T-cell (primary cell): Measurements from ENCODE around the gene CNTN5. TPM values are rescaled to one million over a fixed set of nuclear protein-coding genes. Genes with fewer than 3 reads are reported as not detected.

Experiments
- ATAC-seq, 4 experiments: fragments of 200-7000 bp in 3 of 4; fragments of 150-1000 bp in 1 of 4; cut with Tn5 transposase; replicated peaks in 1 of 4; 1 replicate in 3 of 4; 2 replicates in 1 of 4; pipeline ENCODE4 v1.10.0; 2021; ENCODE audit warnings: moderate library complexity in 3 of 4, mild to moderate bottlenecking in 2 of 4, moderate number of reproducible peaks in 1 of 4
- CTCF ChIA-PET, 2 donors: fragments of 300-600 bp; sonication (Branson Sonifier 250); formaldehyde crosslinking; loops; one replicate each; lab custom pipeline; 2022; ENCODE audit warnings: antibody characterized with exemption in 2 of 2; lab: Charles Lee
- POLR2A ChIA-PET, 2 donors: fragments of 300-600 bp; sonication (Branson Sonifier 250); formaldehyde crosslinking; loops; one replicate each; lab custom pipeline; 2022; ENCODE audit warnings: antibody characterized with exemption in 2 of 2; lab: Charles Lee
- DNase-seq, 35 experiments: peaks; one replicate each; pipeline versions ENCODE4 v3.0.0 to v3.0.0-alpha.2; 2013 to 2023
- H3K27ac ChIP-seq: one replicate; pipeline ENCODE4 v1.5.1; 2013; ENCODE audit warnings: low read length
- H3K27me3 ChIP-seq, 2 experiments: replicated peaks in 1 of 2; 1 replicate in 1 of 2; 2 replicates in 1 of 2; pipeline versions ENCODE4 v1.6.1 to v1.7.0; 2013; ENCODE audit warnings: low read length in 1 of 2, mixed read lengths in 1 of 2; ENCODE audit not compliant: control insufficient read depth in 2 of 2, insufficient read depth in 2 of 2; ENCODE audit errors: extremely low read depth in 1 of 2
- H3K36me3 ChIP-seq, 2 donors: 1 replicate in 1 of 2; 2 replicates in 1 of 2; pipeline versions ENCODE4 v1.6.1 to v1.7.0; 2013; ENCODE audit warnings: low read length in 1 of 2; ENCODE audit not compliant: control insufficient read depth in 2 of 2, insufficient read depth in 1 of 2; ENCODE audit errors: extremely low read depth in 1 of 2
- H3K4me1 ChIP-seq, 2 experiments: 1 replicate in 1 of 2; 2 replicates in 1 of 2; pipeline versions ENCODE4 v1.6.1 to v1.7.0; 2013; ENCODE audit warnings: low read length in 2 of 2, mixed read lengths in 1 of 2; ENCODE audit not compliant: insufficient read depth in 2 of 2, control insufficient read depth in 1 of 2; ENCODE audit errors: extremely low read depth in 1 of 2
- H3K4me3 ChIP-seq, 2 donors: 1 replicate in 1 of 2; 2 replicates in 1 of 2; pipeline versions ENCODE4 v1.5.1 to v1.7.0; 2013; ENCODE audit warnings: mild to moderate bottlenecking in 2 of 2, low read length in 1 of 2, moderate library complexity in 1 of 2; ENCODE audit not compliant: control insufficient read depth in 1 of 2; ENCODE audit errors: extremely low read depth in 1 of 2
- H3K9me3 ChIP-seq: 2 replicates; pipeline ENCODE4 v1.7.0; 2013
- H3K27ac Mint-ChIP-seq, 2 donors: one replicate each; pipeline ENCODE4 v1.8.0; 2020 to 2021; ENCODE audit warnings: mild to moderate bottlenecking in 2 of 2, mixed read lengths in 2 of 2
- H3K27me3 Mint-ChIP-seq, 2 donors: one replicate each; pipeline ENCODE4 v1.8.0; 2021 to 2022; ENCODE audit warnings: mixed read lengths in 2 of 2
- H3K36me3 Mint-ChIP-seq: one replicate; pipeline ENCODE4 v1.8.0; 2021; ENCODE audit warnings: mixed read lengths
- H3K4me1 Mint-ChIP-seq, 3 donors: one replicate each; pipeline ENCODE4 v1.8.0; 2020 to 2022; ENCODE audit warnings: mixed read lengths in 3 of 3, mild to moderate bottlenecking in 1 of 3
- H3K4me3 Mint-ChIP-seq, 3 donors: one replicate each; pipeline ENCODE4 v1.8.0; 2020 to 2022; ENCODE audit warnings: mild to moderate bottlenecking in 3 of 3, mixed read lengths in 3 of 3, moderate library complexity in 3 of 3
- H3K9me3 Mint-ChIP-seq, 3 donors: one replicate each; pipeline ENCODE4 v1.8.0; 2020 to 2022; ENCODE audit warnings: mixed read lengths in 3 of 3
- WGBS: methylation state at CpG from one replicate; pipeline ENCODE4 v1.1.5; 2013; ENCODE audit warnings: missing lambda C conversion rate; ENCODE audit not compliant: insufficient coverage; 5-methylcytosine and 5-hydroxymethylcytosine counted together
- total RNA-seq, 35 experiments: library from RNA in 6 of 35; stranded (reverse) in 6 of 35; fragments of 120-200 nt in 1 of 35; gene quantifications; one replicate each; pipeline versions ENCODE4 v1.2.1 to v1.2.4 and lab custom pipeline; 2013 to 2026

CNTN5 gene
- total RNA-seq, 5 donors from 2014 or later (not counting 1 experiment from before 2014, with no cell fraction given), result not detected

- ChIA-PET CTCF (no interaction called here), POLR2A (no interaction called here)
- Histone ChIP-seq H3K9me3 (no peaks in the 10 kb centered on the region), H3K27ac (no peak overlapping the region), H3K4me1 (no peaks in the 10 kb centered on the region), H3K36me3 (no peaks in the 10 kb centered on the region), H3K4me3 (no peak overlapping the region), H3K27me3 (no peaks in the 10 kb centered on the region)
- Mint-ChIP-seq H3K36me3 (no peaks in the 10 kb centered on the region), H3K27ac (no peak overlapping the region), H3K4me1 (no peaks in the 10 kb centered on the region), H3K9me3 (peaks cover 6 to 21% (median 13%) of the 10 kb centered on the region in 3 donors), H3K27me3 (no peaks in the 10 kb centered on the region), H3K4me3 (no peak overlapping the region)
- DNase-seq (no peak), ATAC-seq (no peak)
- no CpG with 5 or more reads among the region's 1 CpG for WGBS
These were observed 1203.8 kb downstream of the CNTN5 start for GRCh38 chr11:100224541-100225034.

- ChIA-PET POLR2A (interaction anchor here in 1 of 2 donors (0.5 kb wide), 1 partner anchor 136 kb away, joined by 3 read pairs; no protein-coding TSS in a partner anchor), CTCF (no interaction called here)
- DNase-seq (no peak), ATAC-seq (no peak)
- no CpG with 5 or more reads among the region's 1 CpG for WGBS
- no peak overlapping the region for H3K27ac Mint-ChIP-seq
- H3K27me3 Mint-ChIP-seq, result no peaks in the 10 kb centered on the region
- Histone ChIP-seq H3K27ac (no peak overlapping the region), H3K9me3 (no peaks in the 10 kb centered on the region), H3K36me3 (no peaks in the 10 kb centered on the region), H3K4me3 (no peak overlapping the region), H3K4me1 (no peaks in the 10 kb centered on the region), H3K27me3 (no peaks in the 10 kb centered on the region)
- no peak overlapping the region for H3K4me3 Mint-ChIP-seq
- H3K4me1 Mint-ChIP-seq, result no peaks in the 10 kb centered on the region
- H3K36me3 Mint-ChIP-seq, result no peaks in the 10 kb centered on the region
- H3K9me3 Mint-ChIP-seq, result peaks cover 13 to 17% (median 16%) of the 10 kb centered on the region in 3 donors
These were observed 1208.3 kb downstream of the CNTN5 start for GRCh38 chr11:100229086-100229485.

DNA sequence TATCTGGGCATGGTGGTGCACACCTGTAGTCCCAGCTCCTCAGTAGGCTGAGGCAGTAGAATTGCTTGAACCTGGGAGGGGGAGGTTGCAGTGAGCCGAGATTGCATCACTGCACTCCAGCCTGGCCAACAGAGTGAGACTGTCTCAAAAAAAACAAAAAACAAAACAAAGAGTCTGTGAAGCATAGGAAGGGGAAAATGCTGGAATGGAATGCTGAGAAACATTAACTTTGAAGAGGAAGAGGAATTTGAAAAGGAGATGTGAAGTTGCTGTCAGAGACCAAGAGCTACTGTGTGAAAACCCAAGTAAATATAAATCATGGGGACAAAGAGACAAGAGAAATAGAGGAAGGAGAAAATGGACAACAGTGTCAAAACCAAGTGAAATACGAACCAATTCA, 1211.3 kb downstream of the CNTN5 start:
- POLR2A ChIA-PET, result no interaction called here
- DNase-seq, result no peak
- H3K4me1 Mint-ChIP-seq, result no peaks in the 10 kb centered on the region

GRCh38 chr11:100235085-100235484, 1214.3 kb downstream of the CNTN5 start:
- no peak overlapping the region for H3K27ac ChIP-seq
- ATAC-seq (no peak), DNase-seq (no peak)
- Mint-ChIP-seq H3K9me3 (peaks cover 11 to 20% (median 20%) of the 10 kb centered on the region in 3 donors), H3K36me3 (no peaks in the 10 kb centered on the region), H3K27me3 (no peaks in the 10 kb centered on the region), H3K4me1 (no peaks in the 10 kb centered on the region), H3K4me3 (no peak overlapping the region), H3K27ac (no peak overlapping the region)
- ChIA-PET CTCF (no interaction called here), POLR2A (no interaction called here)
- H3K27me3 ChIP-seq, result no peaks in the 10 kb centered on the region
- H3K36me3 ChIP-seq, result no peaks in the 10 kb centered on the region
- H3K9me3 ChIP-seq, result no peaks in the 10 kb centered on the region
- H3K4me3 ChIP-seq, result no peak overlapping the region
- no peaks in the 10 kb centered on the region for H3K4me1 ChIP-seq
- WGBS, result 0% methylated on average over 1 of the region's 4 CpGs

More for the DNA sequence above, 1211.3 kb downstream of the CNTN5 start:
- Histone ChIP-seq H3K36me3 (no peaks in the 10 kb centered on the region), H3K27ac (no peak overlapping the region), H3K4me1 (no peaks in the 10 kb centered on the region), H3K27me3 (no peaks in the 10 kb centered on the region), H3K4me3 (no peak overlapping the region), H3K9me3 (no peaks in the 10 kb centered on the region)
- no peak for ATAC-seq
- H3K36me3 Mint-ChIP-seq, result no peaks in the 10 kb centered on the region
- H3K27me3 Mint-ChIP-seq, result no peaks in the 10 kb centered on the region
- no peak overlapping the region for H3K4me3 Mint-ChIP-seq
- H3K27ac Mint-ChIP-seq, result no peak overlapping the region
- CTCF ChIA-PET, result no interaction called here
- no CpG with 5 or more reads among the region's 2 CpGs for WGBS
- peaks cover 9 to 20% (median 16%) of the 10 kb centered on the region in 3 donors for H3K9me3 Mint-ChIP-seq

DNA sequence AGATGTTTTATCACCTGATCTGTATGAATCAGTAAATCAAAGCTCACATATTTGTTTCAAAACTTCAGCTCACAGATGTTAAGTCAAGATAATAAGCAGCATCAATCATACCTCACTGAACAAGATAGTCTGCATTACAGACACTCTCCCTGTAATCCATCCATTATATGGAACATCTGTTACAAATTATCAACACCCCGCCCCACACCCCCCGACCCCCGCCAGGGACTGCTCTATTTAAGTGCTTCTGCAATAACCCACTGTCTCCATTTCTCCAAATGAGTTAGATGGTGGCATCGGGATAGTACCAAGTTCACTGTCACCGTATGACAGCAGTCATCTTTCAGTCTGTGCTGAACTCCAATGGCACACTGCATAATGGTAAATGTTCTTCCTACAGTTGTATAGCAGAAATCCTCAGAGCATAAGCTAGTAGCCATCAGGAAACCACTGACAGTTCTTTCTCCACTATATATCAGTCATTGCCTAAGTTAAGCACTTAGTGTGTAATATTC, 1219.3 kb downstream of the CNTN5 start:
- Mint-ChIP-seq H3K4me3 (no peak overlapping the region), H3K27ac (no peak overlapping the region), H3K27me3 (no peaks in the 10 kb centered on the region), H3K9me3 (peaks cover 13 to 22% (median 20%) of the 10 kb centered on the region in 3 donors), H3K36me3 (no peaks in the 10 kb centered on the region), H3K4me1 (no peaks in the 10 kb centered on the region)
- CTCF ChIA-PET, result no interaction called here
- no peaks in the 10 kb centered on the region for H3K36me3 ChIP-seq
- no peaks in the 10 kb centered on the region for H3K27me3 ChIP-seq
- POLR2A ChIA-PET, result no interaction called here
- 100% methylated on average over 2 of the region's 5 CpGs for WGBS
- H3K4me1 ChIP-seq, result no peaks in the 10 kb centered on the region
- ATAC-seq (no peak), DNase-seq (no peak)
- no peak overlapping the region for H3K4me3 ChIP-seq
- H3K27ac ChIP-seq, result no peak overlapping the region
- no peaks in the 10 kb centered on the region for H3K9me3 ChIP-seq

DNA sequence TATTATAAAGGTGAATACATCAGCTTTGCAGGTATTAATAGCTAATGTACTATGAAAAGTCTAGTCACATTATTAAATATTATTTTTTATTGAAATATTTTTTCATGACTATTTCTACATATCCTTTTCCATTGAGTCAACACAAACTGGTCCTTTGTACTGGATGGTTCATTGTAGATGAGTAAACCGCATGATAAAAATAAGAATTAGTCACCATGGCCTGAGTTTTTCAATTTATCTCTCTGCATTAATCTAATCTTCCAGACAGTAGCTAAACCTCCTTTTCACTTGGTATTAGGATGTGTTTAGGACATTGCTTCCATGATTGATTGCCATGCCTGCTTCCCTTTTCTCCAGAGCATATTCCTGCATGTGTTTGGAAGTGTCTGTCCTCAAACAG, 1227.0 kb downstream of the CNTN5 start:
- no peaks in the 10 kb centered on the region for H3K4me1 Mint-ChIP-seq

More for the DNA sequence above, 1227.0 kb downstream of the CNTN5 start:
- no peak for DNase-seq
- H3K4me3 Mint-ChIP-seq, result no peak overlapping the region
- no peaks in the 10 kb centered on the region for H3K27me3 Mint-ChIP-seq
- Histone ChIP-seq H3K4me1 (no peaks in the 10 kb centered on the region), H3K36me3 (no peaks in the 10 kb centered on the region), H3K4me3 (no peak overlapping the region), H3K9me3 (no peaks in the 10 kb centered on the region), H3K27ac (no peak overlapping the region), H3K27me3 (no peaks in the 10 kb centered on the region)
- H3K9me3 Mint-ChIP-seq, result peaks cover 15 to 26% (median 24%) of the 10 kb centered on the region in 3 donors
- no CpG with 5 or more reads among the region's 1 CpG for WGBS
- no peak for ATAC-seq
- no peaks in the 10 kb centered on the region for H3K36me3 Mint-ChIP-seq
- no peak overlapping the region for H3K27ac Mint-ChIP-seq
- CTCF ChIA-PET, result no interaction called here
- POLR2A ChIA-PET, result no interaction called here
